G401 (cell line): Measurements from ENCODE around the gene FOSL1. TPM values are rescaled to one million over a fixed set of nuclear protein-coding genes. Genes with fewer than 3 reads are reported as not detected.
"Not testable (repeated sequence)": the region's sequence is repeated elsewhere in the genome, so short reads cannot be mapped to it uniquely, and the experiment has no call there.

Experiments
- DNase-seq: peaks from one replicate; pipeline ENCODE4 v3.0.0-alpha.2; 2015; ENCODE audit warnings: low spot score
- in situ Hi-C: cut with HindIII; loops from 2 replicates; pipeline ENCODE4 v1.10.0; 2016; ENCODE audit warnings: low sequenced_read_pairs, mixed read lengths
- total RNA-seq: library from RNA; depleted of rRNA; stranded (reverse); fragments of >200 nt; shearing (Covaris generic); gene quantifications from 2 replicates; pipeline ENCODE4 v1.2.3, GENCODE V29; 2014

Gene FOSL1
- total RNA-seq, 1 experiment from 2014 or later: 30.8 TPM

GRCh38 chr11:65899356-65900124 lies 648 bp downstream of the FOSL1 start:
- DNase-seq: no peak
- in situ Hi-C loops: no loop called here

- no peak for DNase-seq
- in situ Hi-C loops: no loop called here
These were observed 1.4 kb downstream of the FOSL1 start for GRCh38 chr11:65898656-65899355.

- in situ Hi-C loops: no loop called here
- no peak for DNase-seq
These were observed 3.1 kb downstream of the FOSL1 start for GRCh38 chr11:65897020-65897471.

- in situ Hi-C loops: no loop called here
- no peak for DNase-seq
These were observed 3.9 kb downstream of the FOSL1 start for GRCh38 chr11:65896034-65896999.

- no peak for DNase-seq
- in situ Hi-C loops: no loop called here
These were observed 4.7 kb downstream of the FOSL1 start for GRCh38 chr11:65895482-65895981.

GRCh38 chr11:65894034-65894591 lies 6.1 kb downstream of the FOSL1 start:
- no peak for DNase-seq
- in situ Hi-C loops: no loop called here

GRCh38 chr11:65892661-65893317 lies 7.4 kb downstream of the FOSL1 start:
- DNase-seq: peak; percentile 37
- in situ Hi-C loops: no loop called here

GRCh38 chr11:65892137-65892540 lies 8.0 kb downstream of the FOSL1 start:
- peak; percentile 40 for DNase-seq
- in situ Hi-C loops: not testable (repeated sequence)

GRCh38 chr11:65891219-65892136 lies 8.7 kb downstream of the FOSL1 start:
- in situ Hi-C loops: no loop called here
- peak; percentile 32 for DNase-seq

GRCh38 chr11:65890324-65891218 lies 9.6 kb downstream of the FOSL1 start, which contains the start of gene CCDC85B:
Gene CCDC85B, plus strand, starts transcription at chr11:65890673. Its CDS starts 111 bp downstream, at chr11:65890784.
- peak; percentile 98 for DNase-seq
- in situ Hi-C loops: no loop called here

GRCh38 chr11:65888163-65888814 lies 11.9 kb downstream of the FOSL1 start, which contains the start of gene FIBP:
Gene FIBP, minus strand, starts transcription at chr11:65888471. Its CDS starts 53 bp downstream, at chr11:65888418.
- peak; percentile 98 for DNase-seq

GRCh38 chr11:65887723-65888162 lies 12.4 kb downstream of the FOSL1 start:
- DNase-seq: no peak
- in situ Hi-C loops: no loop called here

More at GRCh38 chr11:65888163-65888814, 11.9 kb downstream of the FOSL1 start, which contains the start of gene FIBP:
- in situ Hi-C loops: no loop called here

- in situ Hi-C loops: no loop called here
- DNase-seq: peak; percentile 37
These were observed 13.1 kb downstream of the FOSL1 start for GRCh38 chr11:65886826-65887722.

GRCh38 chr11:65885808-65886536 lies 14.2 kb downstream of the FOSL1 start:
- in situ Hi-C loops: no loop called here
- no peak for DNase-seq
